GM12875 (cell line): Measurements from ENCODE around the gene FNDC5.
A peak's percentile ranks its signal among the peaks of the same experiment; 100 is the strongest.

ENCODE experiments used
- H3K4me3 ChIP-seq: one replicate; pipeline ENCODE4 v1.5.1; 2011; ENCODE audit warnings: low read depth, low read length, control low read depth
- CTCF ChIP-seq: IDR thresholded peaks from 2 replicates; pipeline ENCODE4 v1.5.1; 2011; ENCODE audit warnings: low read depth, mild to moderate bottlenecking, control low read depth, inconsistent platforms, low read length, moderate library complexity, borderline replicate concordance; ENCODE audit not compliant: insufficient read depth

FNDC5 gene

GRCh38 chr1:32896451-32896850, 25.7 kb upstream of the FNDC5 start:
- H3K4me3 ChIP-seq = no peak overlapping the region
- TF ChIP-seq CTCF = no peak

DNA sequence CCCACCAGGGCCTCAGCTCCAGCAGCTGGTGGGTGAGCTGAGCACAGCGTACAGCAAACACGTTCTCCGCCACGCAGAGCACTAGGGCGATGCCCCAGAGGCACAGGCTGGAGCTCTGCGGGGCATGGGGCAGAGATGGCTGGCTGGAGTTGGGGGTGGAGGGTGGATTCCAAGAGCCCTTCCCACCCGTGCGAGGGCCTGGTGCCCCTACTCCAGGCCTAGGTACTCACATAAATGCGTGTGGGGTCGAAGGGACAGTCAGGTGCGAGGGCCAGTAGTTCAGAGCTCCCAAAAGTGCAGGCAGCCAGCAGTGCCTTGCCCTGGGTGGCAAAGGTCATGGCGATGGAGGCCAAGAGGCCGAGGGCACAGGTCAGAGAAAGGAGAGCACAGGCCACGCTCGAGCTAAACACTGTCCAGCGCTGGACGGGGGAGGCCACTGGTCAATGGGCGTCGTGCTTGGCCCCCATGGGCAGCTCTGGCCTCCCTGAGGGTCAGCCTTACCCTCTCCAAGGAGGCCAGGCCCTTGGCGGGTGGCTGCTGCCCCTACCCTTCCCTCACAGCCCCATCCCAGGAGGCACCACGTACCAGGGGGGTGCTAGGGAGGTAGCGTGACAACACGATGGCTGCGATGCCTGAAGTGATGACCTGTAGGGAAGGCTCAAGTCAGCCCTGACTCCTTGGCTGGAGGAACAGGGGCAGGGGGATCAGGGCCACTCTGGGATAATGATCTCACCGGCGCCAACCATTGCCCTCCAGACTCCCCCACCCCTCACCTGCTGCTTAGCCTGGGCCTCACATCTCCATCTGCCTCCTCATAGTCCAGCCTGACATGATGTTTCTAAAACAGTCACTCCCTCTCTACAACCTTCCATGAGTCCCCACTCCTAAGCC, 24.9 kb upstream of the FNDC5 start:
- no peak for TF ChIP-seq CTCF
- no peak overlapping the region for H3K4me3 ChIP-seq

DNA sequence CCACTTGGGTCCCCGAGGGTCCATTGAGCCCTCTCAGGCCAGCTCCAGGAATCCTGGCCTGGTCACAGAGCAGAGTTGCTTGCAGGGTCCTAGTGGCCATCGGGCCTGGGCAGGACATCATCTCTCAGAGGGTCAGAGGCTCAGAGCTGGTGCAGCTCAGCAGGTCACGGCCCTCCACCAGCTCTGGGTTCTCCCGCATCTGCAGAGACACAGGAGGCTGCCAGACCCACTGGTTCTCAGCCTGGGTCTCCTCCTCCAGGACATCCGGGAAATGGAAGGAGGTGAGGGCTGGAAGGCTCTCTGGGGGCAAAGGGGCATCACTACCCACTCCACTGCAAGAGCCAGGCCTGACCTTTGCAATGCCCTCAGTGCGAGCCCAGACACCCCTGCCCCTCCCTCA, 24.0 kb upstream of the FNDC5 start:
- H3K4me3 ChIP-seq = no peak overlapping the region
- TF ChIP-seq CTCF = no peak

DNA sequence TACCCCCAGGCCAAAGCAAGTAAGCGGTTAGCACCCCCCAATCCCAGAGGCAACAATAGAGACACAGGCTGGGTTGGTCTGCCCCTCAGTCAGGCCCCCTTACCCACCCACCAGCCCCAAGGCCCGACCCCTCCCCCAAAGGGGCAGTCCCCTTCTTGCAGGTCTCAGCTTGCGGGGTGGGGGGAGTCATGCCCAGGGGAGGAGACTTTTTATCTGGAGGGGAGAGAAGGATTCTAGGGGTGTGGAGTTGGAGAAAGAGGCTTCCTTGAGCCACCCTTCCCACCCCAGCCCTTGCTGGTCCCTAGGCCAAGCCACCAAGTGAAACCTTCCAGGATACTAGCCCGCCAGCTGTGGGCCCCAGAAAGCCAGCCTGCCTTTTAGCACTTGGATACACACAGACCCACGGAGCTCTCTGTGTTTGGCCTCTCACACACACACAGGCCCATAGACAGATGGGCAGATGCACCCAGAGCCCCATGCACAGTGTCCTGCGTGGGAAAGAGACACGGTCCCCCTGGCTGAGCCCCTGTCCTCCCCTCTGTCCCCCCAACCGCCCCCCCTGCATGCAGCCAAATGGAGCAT, 23.4 kb upstream of the FNDC5 start:
- no peak for TF ChIP-seq CTCF
- H3K4me3 ChIP-seq = no peak overlapping the region

GRCh38 chr1:32893198-32894018, 22.7 kb upstream of the FNDC5 start:
- H3K4me3 ChIP-seq = peak overlapping the region; percentile 5
- TF ChIP-seq CTCF = no peak

DNA sequence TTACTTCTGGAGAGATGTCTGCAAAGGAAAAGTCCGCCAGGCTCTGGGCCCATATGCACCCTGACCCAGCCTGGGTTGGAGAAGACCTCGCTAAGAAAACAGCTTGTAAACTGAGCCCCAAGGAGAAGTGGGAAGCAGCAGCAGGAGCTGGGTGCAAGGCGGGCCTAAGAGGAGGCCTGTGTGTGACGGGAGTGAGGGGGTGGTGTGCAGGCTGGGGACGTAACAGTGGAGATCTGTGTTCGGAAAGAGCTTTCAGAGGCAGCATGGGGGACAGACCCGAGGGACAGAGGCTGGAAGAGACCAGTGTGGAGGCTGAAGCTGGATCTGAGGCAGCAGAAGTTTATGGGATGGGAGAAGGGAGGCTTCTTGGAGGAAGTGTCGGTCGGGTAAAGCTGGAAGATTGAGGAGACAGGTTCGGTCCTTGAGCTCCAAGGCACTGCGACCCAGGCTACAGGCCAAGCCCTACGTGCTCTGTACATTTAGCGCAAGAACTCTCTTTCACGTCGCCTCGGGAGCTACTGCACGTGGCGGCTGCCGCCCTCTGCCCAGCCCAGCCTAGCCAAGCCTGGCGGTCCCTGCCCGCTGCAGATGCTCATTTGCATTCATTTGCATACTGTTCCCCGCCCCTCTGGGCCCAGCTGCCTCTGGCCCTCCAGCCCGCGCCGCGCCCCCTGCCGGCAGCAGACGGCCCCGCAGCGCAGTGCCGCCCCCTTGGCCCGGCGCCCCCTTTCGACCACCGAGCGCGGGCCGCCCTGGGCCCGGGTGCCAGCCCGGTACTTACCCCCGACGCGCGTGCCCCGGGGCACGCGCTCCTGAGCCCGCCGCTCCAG, 21.9 kb upstream of the FNDC5 start:
- H3K4me3 ChIP-seq = peak overlapping the region; percentile 5
- TF ChIP-seq CTCF = peak; percentile 77
